Hematopoietic multipotent progenitor cell (in vitro differentiated cells): ENCODE results near the gene TPK1. TPM values are rescaled to one million over a fixed set of nuclear protein-coding genes. Genes with fewer than 3 reads are reported as not detected.
A peak's percentile ranks its signal among the peaks of the same experiment; 100 is the strongest.
"Not testable (repeated sequence)": the region's sequence is repeated elsewhere in the genome, so short reads cannot be mapped to it uniquely, and the experiment has no call there.

Experiments
- DNase-seq, 3 donors: peaks; one replicate each; pipeline ENCODE4 v3.0.0-alpha.2; 2011 to 2015; ENCODE audit warnings: low read depth in 2 of 3, low spot score in 2 of 3
- total RNA-seq: library from RNA; depleted of rRNA; stranded (reverse); fragments of >200 nt; gene quantifications from one replicate; pipeline ENCODE4 v1.2.3, GENCODE V29; 2012

TPK1 gene
- total RNA-seq, 1 donor, result 23.4 TPM

DNA sequence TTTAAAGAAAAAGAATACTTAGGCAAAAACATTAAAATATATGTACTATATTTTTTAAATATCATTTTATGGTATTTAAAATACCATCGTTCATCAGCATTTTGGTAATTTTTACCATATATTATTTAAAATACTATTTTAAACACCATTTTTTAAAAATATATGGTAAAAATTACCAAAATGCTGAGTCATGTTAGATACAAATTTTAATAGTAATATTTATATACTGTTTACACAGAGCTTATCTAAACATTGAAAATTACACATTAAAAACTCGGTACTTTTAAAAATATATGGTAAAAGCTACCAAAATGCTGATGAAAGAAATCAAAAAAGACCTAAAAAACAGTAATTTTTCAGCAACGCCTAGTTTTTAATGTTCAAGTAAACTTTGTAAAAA lies 105.6 kb downstream of the TPK1 start:
- DNase-seq, result no peak

- no peak for DNase-seq
Measured at GRCh38 chr7:144729226-144729625, 106.6 kb downstream of the TPK1 start.

DNA sequence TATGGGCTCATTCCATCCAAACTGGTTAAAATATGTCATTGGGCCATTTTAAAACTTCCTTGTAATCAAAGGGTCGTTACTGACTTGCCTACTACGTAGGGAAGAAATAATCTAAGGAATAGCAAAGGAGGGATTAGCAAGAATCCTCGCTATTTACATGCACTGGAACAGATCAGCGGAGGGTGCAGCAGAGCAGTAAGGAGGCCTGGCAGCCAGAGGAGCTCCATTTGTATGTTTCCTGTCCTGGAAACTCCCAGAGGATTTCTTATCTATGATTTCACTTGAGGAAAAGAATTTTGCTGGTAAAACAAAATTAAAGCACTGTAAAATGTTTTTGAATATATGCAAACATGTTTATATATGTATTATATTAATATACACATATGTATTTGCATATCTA lies 107.3 kb downstream of the TPK1 start:
- DNase-seq, result no peak

- not testable (repeated sequence) for DNase-seq
Measured at GRCh38 chr7:144726840-144727239, 109.0 kb downstream of the TPK1 start.

DNA sequence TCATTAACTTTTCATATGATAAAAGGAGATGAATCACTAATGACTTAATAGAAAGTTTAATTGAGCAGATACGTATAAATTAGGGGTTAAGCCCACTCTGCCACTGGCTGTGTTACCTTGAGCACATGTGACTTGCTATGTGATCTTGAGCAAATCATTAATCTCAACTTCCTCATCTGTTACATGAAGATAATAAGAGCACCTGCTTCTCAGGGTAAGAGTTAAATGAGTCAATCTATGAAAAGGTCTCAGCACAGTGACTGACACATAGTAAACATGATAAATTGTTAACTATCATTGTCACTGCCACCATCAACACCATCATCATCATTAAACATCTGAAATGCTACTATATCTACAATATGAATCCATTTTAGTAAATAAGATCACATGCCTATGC lies 110.8 kb downstream of the TPK1 start:
- DNase-seq, result peak in 1 of 3 donors; percentile 3

DNA sequence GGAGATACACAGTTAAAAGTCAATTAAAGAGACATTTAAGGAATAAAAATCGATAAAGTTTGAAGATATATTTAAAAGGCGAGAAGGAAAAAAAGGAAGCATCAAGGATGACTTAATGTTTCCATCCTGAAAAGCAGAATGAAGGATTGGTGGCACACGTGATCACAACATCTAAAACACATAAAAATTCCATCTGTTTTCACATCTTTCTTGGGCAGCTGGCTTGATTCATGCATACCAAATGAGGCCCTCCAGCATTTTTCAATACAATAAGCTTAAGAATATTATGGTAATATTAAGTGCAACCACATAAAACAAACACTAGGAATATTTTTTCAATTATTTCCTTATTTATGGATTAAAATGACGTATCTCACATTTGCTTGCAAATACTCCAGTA lies 112.6 kb downstream of the TPK1 start:
- DNase-seq, result no peak

GRCh38 chr7:144720710-144721109 lies 115.1 kb downstream of the TPK1 start:
- no peak for DNase-seq

GRCh38 chr7:144720149-144720548 lies 115.7 kb downstream of the TPK1 start:
- DNase-seq, result no peak

- DNase-seq, result no peak
Measured at GRCh38 chr7:144717720-144718119, 118.1 kb downstream of the TPK1 start.

- peak in 1 of 3 donors; percentile 21 for DNase-seq
Measured at GRCh38 chr7:144713850-144714249, 122.0 kb downstream of the TPK1 start.

- DNase-seq, result no peak
Measured at GRCh38 chr7:144710791-144711190, 125.1 kb downstream of the TPK1 start.

DNA sequence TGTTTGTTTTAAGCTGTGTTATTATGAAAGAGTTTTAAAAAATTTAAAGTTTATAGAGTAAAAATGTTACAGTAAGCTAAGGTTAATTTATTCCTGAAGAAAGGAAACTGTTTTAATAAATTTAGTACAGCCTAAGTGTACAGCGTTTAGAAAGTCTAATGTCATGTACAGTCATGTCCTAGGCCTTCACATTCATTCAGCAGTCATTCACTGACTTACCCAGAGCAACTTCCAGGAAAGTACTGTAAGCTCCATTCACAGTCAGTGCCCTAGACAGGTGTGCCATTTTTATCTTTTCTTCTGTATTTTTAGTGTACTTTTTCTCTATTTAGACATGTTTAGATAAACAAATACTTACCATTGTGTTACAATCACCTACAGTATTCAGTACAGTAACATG lies 126.8 kb downstream of the TPK1 start:
- no peak for DNase-seq

DNA sequence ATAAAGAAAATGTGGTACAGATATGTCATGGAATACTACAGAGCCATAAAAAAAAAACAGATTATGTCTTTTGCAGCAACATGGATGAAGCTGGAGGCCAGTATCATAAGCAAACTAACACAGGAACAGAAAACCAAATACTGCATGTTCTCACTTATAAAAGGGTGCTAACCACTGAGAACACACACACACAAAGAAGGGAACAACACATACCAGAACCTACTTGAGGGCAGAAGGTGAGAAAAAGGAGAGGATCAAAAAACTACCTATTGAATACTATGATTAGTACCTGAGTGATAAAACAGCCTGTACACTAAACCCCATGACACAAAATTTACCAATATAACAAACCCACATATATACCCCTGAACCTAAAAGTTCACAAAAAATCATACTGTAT lies 144.6 kb downstream of the TPK1 start:
- no peak for DNase-seq

- no peak for DNase-seq
Measured at GRCh38 chr7:144682581-144683280, 153.1 kb downstream of the TPK1 start.

DNA sequence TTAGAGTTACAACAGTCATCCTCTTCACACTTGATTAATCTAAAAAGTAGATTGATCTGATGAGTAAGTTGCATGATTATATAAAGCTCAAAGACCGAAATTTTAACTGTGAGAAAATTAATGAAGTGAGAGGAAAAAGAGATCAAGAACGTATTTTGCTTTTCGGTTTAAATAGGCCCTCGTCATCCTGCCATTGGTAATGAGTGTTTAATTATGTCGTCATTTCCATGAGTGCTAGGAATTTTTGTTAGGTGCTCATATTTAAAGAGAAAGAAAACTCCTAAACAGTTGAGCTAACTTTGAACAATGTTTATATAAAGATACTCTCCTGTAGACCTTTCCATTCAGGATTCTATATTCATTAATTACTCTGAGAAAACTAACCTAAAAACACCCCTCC lies 159.4 kb downstream of the TPK1 start:
- DNase-seq, result no peak

DNA sequence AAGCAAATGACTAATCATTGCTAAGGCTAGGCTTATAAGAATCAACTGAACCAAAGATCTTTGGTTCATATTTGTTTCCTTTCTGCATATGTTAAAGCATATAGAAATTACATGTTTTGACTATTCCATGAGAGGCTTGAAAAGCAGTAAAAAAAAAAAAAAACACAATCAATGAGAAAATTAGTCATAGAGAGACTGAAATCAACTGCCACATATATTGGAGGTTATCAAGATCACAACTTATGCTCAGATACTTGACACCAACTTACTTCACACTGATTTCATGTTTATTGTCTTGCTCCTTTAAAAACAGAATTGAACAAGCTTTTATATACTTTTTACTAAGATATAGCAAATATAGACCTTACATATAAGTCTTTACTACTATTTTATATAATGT lies 161.3 kb downstream of the TPK1 start:
- DNase-seq, result no peak

DNA sequence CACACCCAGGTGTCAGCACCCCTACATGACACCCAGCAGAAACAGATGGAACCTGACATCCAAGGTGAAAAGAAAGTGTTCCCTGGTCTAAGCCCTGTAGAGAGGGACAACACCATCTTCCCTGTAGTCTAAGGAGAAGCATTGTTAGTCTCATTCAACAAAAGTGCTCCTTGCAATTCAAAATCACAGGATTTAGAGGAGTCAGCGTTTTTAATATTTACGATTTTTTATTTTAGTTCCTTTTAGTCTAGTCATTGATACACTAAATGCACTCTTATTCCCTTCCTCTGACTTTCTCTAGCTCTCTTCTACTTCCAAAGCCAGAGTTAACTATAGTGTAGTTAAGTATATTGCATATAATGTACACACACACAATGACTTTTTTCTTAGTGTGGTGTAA lies 163.0 kb downstream of the TPK1 start:
- no peak for DNase-seq

- DNase-seq, result no peak
Measured at GRCh38 chr7:144671429-144671828, 164.4 kb downstream of the TPK1 start.

GRCh38 chr7:144670218-144670617 lies 165.6 kb downstream of the TPK1 start:
- peak in 2 of 3 donors; percentile 7 to 31 for DNase-seq

DNA sequence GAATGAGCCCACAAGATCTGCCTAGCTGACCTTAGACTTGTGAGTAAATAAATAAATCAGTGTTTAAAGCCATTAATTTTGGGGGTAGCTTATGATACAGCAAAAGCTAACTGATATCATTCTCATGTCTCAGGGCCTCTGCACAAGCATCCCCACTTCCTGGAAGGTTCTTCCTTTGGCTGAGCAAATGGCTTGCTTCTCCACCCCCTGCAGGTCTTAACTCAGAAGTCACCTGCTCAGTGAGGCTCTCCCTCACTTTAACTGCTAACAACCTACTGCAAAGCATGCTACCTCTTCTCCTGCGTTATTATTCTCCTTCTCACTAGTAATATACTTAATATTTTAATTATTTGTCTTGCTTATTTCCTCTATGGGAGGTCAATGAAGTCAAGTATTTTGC lies 167.3 kb downstream of the TPK1 start:
- DNase-seq, result no peak

- DNase-seq, result no peak
Measured at GRCh38 chr7:144665689-144666381, 170.0 kb downstream of the TPK1 start.

DNA sequence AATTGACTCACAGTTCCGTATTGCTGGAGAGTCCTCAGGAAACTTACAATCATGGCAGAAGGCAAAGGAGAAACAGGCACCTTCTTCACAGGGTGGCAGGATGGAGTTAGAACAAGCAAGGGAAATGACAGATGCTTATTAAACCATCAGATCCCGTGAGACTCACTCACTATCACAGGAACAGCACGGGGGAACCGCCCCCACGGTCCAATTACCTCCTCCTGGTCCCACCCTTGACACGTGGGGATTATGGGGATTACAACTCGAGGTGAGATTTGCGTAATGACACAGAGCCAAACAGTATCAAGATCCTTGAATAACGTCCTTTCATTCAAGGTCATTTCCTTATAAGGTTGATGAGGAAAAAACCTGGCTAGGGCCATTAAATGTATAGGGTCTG lies 176.6 kb downstream of the TPK1 start:
- no peak for DNase-seq
